Gastrocnemius medialis (tissue), 4 donors: Measurements from ENCODE around the gene NFX1. TPM values are rescaled to one million over a fixed set of nuclear protein-coding genes. Genes with fewer than 3 reads are reported as not detected.

Experiments
- ATAC-seq, 2 donors: fragments of 150-250 bp; one replicate each; pipeline ENCODE4 v1.9.1; 2016
- DNase-seq, 2 donors: peaks; one replicate each; pipeline ENCODE4 v3.0.0-alpha.2; 2019
- H3K27ac ChIP-seq, 4 donors: fragments of 200-600 bp; sonication (generic); 1 replicate in 1 of 4; 2 replicates in 3 of 4; pipeline ENCODE4 v1.5.1; 2016 to 2018; ENCODE audit warnings: mild to moderate bottlenecking in 2 of 4, moderate library complexity in 1 of 4
- H3K27me3 ChIP-seq, 3 donors: fragments of 200-600 bp; sonication (generic) in 2 of 3; 1 replicate in 1 of 3; 2 replicates in 2 of 3; pipeline versions ENCODE4 v1.5.1 to v1.6.0; 2016 to 2019; ENCODE audit warnings: mild to moderate bottlenecking in 1 of 3, moderate library complexity in 1 of 3
- H3K36me3 ChIP-seq, 2 donors: fragments of 200-600 bp; sonication (generic) in 1 of 2; one replicate each; pipeline ENCODE4 v1.5.1; 2017 to 2018
- H3K4me1 ChIP-seq, 2 donors: fragments of 200-600 bp; sonication (generic) in 1 of 2; one replicate each; pipeline ENCODE4 v1.5.1; 2016 to 2017; ENCODE audit warnings: mild to moderate bottlenecking in 2 of 2
- H3K4me3 ChIP-seq, 4 donors: fragments of 200-600 bp; sonication (generic) in 3 of 4; 1 replicate in 1 of 4; 2 replicates in 3 of 4; pipeline ENCODE4 v1.5.1; 2016 to 2019; ENCODE audit warnings: mild to moderate bottlenecking in 2 of 4
- H3K9me3 ChIP-seq, 3 donors: fragments of 200-600 bp; sonication (generic) in 2 of 3; 1 replicate in 1 of 3; 2 replicates in 2 of 3; pipeline ENCODE4 v1.5.1; 2016 to 2019
- POLR2A ChIP-seq, 2 donors: fragments of 450-650 bp; IDR thresholded peaks; one replicate each; pipeline ENCODE4 v1.6.1; 2017; ENCODE audit warnings: antibody characterized with exemption in 2 of 2, mild to moderate bottlenecking in 2 of 2, moderate library complexity in 2 of 2
- in situ Hi-C, 4 donors: fragments of 200-750 bp; cut with MboI; loops; one replicate each; pipeline versions ENCODE4 v1.15.0 to v1.8.0; 2017; ENCODE audit warnings: low sequenced_read_pairs in 4 of 4
- intact Hi-C: fragments of 100-400 bp; cut with DNase I; formaldehyde crosslinking; loops from one replicate; pipeline ENCODE4 v1.15.1; 2023; ENCODE audit warnings: low total_unique reads
- total RNA-seq, 4 donors: library from RNA; depleted of rRNA; stranded (reverse); fragments of >200 nt; gene quantifications; one replicate each; pipeline versions ENCODE4 v1.1.0 to v1.2.3, GENCODE V29; 2016
- TF ChIP-seq, protein P1 (sequence below), 5 experiments: fragments of 450-650 bp in 3 of 5; fragments of 200-600 bp in 2 of 5; sonication (generic) in 2 of 5; IDR thresholded peaks in 4 of 5; conservative IDR thresholded peaks in 1 of 5; 1 replicate in 4 of 5; 2 replicates in 1 of 5; pipeline ENCODE4 v1.5.1; 2016 to 2019; ENCODE audit warnings: antibody characterized with exemption in 5 of 5, mild to moderate bottlenecking in 3 of 5, moderate library complexity in 3 of 5

Gene NFX1
- total RNA-seq, 4 donors from 2014 or later, result 29.8 to 52.0 (median 40.6) TPM

DNA sequence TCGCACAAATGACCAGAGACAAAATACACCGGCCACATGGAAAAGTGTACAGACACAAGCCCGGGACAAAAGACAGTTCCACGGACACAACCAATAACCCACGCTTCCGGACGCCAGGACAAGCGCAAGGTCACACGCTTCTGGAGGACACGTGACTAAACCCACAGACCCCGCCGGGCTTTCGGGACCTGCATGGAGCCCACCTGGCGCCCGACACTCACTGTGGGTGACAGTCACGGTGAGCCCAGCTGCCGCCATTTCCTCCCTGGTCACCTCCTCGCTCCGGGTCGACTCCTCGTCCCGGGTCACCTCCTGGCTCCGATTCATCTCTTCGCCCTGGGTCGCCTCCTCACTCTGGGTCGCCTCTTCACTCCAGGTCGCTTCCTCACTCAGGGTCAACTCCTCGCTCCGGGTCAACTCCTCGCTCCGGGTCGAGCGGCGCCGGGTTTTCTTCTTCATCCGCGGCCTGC lies 26.3 kb upstream of the NFX1 start:
- TF ChIP-seq POLR2A (IDR thresholded peaks at IDR 0.05), result no peak
- TF ChIP-seq, protein P1, sequence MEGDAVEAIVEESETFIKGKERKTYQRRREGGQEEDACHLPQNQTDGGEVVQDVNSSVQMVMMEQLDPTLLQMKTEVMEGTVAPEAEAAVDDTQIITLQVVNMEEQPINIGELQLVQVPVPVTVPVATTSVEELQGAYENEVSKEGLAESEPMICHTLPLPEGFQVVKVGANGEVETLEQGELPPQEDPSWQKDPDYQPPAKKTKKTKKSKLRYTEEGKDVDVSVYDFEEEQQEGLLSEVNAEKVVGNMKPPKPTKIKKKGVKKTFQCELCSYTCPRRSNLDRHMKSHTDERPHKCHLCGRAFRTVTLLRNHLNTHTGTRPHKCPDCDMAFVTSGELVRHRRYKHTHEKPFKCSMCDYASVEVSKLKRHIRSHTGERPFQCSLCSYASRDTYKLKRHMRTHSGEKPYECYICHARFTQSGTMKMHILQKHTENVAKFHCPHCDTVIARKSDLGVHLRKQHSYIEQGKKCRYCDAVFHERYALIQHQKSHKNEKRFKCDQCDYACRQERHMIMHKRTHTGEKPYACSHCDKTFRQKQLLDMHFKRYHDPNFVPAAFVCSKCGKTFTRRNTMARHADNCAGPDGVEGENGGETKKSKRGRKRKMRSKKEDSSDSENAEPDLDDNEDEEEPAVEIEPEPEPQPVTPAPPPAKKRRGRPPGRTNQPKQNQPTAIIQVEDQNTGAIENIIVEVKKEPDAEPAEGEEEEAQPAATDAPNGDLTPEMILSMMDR (IDR thresholded peaks at IDR 0.05 in 4 of 5, conservative IDR thresholded peaks at IDR 0.05 in 1 of 5), result no peak
- Histone ChIP-seq H3K27me3 (no peaks in the 10 kb centered on the region), H3K9me3 (no peaks in the 10 kb centered on the region), H3K36me3 (peaks cover 0 to 51% of the 10 kb centered on the region in 2 donors), H3K4me1 (peaks cover 17 to 24% of the 10 kb centered on the region in 2 donors), H3K27ac (peak overlapping the region; percentile 96 to 100 (median 98)), H3K4me3 (peak overlapping the region; percentile 86 to 100 (median 90))
- ATAC-seq, result peak; percentile 30 to 43
- in situ Hi-C loops (no loop called here), intact Hi-C loops (no loop called here)
- peak; percentile 43 to 60 for DNase-seq

DNA sequence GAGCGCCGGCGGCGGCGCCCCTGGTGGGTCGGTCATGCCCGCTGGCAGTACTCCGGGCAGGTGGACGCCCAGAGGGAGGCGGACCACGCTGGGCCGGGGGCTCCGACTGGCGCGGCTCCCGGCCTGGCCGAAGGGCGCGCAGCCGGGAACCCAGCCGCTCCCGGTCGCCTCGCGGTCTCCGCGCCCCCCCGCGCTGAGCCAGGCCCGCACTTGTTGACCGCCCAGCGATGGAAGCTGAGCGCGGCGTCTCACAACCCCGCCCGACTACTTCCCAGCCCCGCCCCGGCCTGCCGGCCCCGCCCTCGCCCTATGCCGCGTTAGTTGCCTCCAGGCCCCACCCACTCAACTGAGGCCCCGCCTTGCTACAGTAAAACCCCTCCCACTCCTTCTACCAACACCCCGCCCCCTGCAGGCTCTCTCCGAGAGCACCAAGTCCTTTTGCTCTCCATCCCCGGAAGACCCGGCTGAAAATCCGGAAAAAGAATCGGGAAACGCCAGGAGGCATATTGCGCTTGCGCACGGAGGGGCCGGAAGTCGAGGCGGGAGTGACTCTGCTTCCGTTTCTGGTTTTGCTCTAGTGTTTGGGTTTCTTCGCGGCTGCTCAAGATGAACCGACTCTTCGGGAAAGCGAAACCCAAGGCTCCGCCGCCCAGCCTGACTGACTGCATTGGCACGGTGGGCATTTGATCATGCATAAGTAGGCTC lies 25.7 kb upstream of the NFX1 start, which contains the start of the genes BAG1 and CHMP5:
Gene BAG1 (minus strand): TSS at position 236 of the 705 bp plus-strand sequence.
Gene CHMP5 (plus strand): TSS at position 577 of the 705 bp plus-strand sequence. CDS start 30 bp downstream, at position 607.
- intact Hi-C loops, result loop anchor here (1.0 kb wide), 1 partner anchor 26 kb away; the partner anchor contains the start of gene NFX1
- Histone ChIP-seq H3K27ac (peak within 1 kb of the TSS; percentile 96 to 100 (median 98)), H3K4me3 (peak within 1 kb of the TSS; percentile 86 to 100 (median 90)), H3K9me3 (no peaks in the 10 kb centered on the region), H3K4me1 (peaks cover 17 to 20% of the 10 kb centered on the region in 2 donors), H3K27me3 (no peaks in the 10 kb centered on the region), H3K36me3 (peaks cover 0 to 51% of the 10 kb centered on the region in 2 donors)
- ATAC-seq (peak; percentile 88 to 91), DNase-seq (peak; percentile 99 to 100)
- TF ChIP-seq, protein P1 (IDR thresholded peaks at IDR 0.05 in 4 of 5, conservative IDR thresholded peaks at IDR 0.05 in 1 of 5), result peak in 3 of 5 experiments; percentile 21 to 51 (median 48)
- TF ChIP-seq POLR2A (IDR thresholded peaks at IDR 0.05), result peak; percentile 98 to 99
- in situ Hi-C loops, result no loop called here

DNA sequence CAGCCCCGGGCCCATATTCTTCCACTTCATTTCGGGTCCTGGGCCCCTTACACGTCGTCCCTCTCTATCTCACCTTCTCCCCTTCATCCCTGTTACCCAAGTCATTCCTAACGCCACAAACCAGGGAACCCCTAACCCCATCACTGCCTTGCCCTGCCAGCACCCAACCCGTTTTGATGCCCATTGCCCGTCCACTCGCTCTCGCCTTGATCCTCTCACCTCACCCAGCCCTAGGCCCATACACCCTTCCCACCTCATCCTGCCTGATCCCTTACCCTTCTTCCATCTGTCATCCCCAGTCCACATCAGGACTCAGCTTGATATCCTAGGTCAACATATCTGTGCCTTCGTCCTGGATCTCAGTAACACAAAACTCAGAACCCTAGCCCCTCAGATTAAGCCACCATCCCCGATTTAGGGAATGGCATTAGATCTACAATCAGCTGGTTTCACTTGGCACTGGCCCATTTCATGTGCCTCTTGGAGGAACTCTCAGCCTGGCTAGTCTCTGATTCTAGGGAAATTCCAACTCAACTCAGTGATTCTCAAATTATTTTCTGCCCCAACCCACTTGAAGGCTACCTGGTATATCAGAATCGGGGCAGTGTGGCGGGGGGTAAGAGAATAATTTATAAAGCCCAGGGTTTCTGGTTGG lies 25.0 kb upstream of the NFX1 start:
- peaks cover 17 to 20% of the 10 kb centered on the region in 2 donors for H3K4me1 ChIP-seq
- no peaks in the 10 kb centered on the region for H3K9me3 ChIP-seq
- H3K36me3 ChIP-seq, result peaks cover 0 to 51% of the 10 kb centered on the region in 2 donors
- in situ Hi-C loops, result no loop called here
- ATAC-seq (no peak), DNase-seq (no peak)
- H3K27me3 ChIP-seq, result no peaks in the 10 kb centered on the region
- H3K27ac ChIP-seq, result peak overlapping the region; percentile 96 to 100 (median 98)
- peak overlapping the region; percentile 74 to 100 (median 90) for H3K4me3 ChIP-seq
- TF ChIP-seq POLR2A (IDR thresholded peaks at IDR 0.05), result no peak
- TF ChIP-seq, protein P1 (IDR thresholded peaks at IDR 0.05 in 4 of 5, conservative IDR thresholded peaks at IDR 0.05 in 1 of 5), result no peak
- intact Hi-C loops, result loop anchor here (1.0 kb wide), 1 partner anchor 25 kb away; the partner anchor contains the start of gene NFX1

DNA sequence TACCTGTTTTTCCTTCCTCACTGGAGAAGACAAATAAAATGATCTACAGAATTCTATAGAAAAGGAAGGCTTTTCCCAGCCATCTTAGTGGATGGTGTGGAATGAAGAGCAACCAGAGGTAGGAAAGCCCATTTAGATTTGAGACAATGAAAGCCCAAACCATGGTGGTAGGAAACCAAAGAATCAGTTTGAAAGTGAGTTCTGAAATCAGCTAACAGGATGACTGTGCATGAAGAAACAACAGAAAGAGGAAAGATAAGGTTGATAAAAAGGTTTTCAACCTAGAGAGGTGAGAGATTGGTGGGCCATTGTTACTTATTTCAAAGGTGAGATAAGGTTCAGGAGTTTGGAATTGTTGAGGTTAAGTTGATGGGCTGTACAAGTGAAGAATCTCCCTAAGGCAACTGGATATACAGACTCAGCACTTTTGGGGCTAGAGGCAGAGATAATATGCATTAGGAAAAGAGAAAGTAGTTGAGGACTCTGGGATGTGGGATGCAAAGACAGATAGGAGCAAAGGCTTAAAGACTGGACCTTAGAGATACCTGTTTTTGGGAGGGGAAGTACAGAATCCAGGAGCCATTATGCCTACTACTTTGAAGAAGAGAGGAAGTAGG lies 23.1 kb upstream of the NFX1 start:
- in situ Hi-C loops, result no loop called here
- Histone ChIP-seq H3K27ac (no peak overlapping the region), H3K4me1 (peaks cover 17 to 19% of the 10 kb centered on the region in 2 donors), H3K36me3 (peaks cover 0 to 50% of the 10 kb centered on the region in 2 donors), H3K27me3 (no peaks in the 10 kb centered on the region), H3K9me3 (no peaks in the 10 kb centered on the region), H3K4me3 (no peak overlapping the region)
- ATAC-seq (no peak), DNase-seq (no peak)
- intact Hi-C loops, result no loop called here
- TF ChIP-seq, protein P1 (IDR thresholded peaks at IDR 0.05 in 4 of 5, conservative IDR thresholded peaks at IDR 0.05 in 1 of 5), result no peak
- no peak for TF ChIP-seq POLR2A (IDR thresholded peaks at IDR 0.05)
